Ectodermal cell (in vitro differentiated cells): ENCODE results near the gene EFCAB6.

Experiments used
- H3K27ac ChIP-seq: 2 replicates; pipeline ENCODE4 v1.7.0; 2013; ENCODE audit warnings: mild to moderate bottlenecking, low read depth, low read length; ENCODE audit not compliant: insufficient read depth, poor library complexity, severe bottlenecking
- H3K27me3 ChIP-seq: 2 replicates; pipeline ENCODE4 v1.7.0; 2013; ENCODE audit warnings: mild to moderate bottlenecking, low read length; ENCODE audit not compliant: insufficient read depth, control insufficient read depth, poor library complexity, severe bottlenecking
- H3K36me3 ChIP-seq: one replicate; pipeline ENCODE4 v1.7.0; 2013; ENCODE audit warnings: low read length; ENCODE audit not compliant: control insufficient read depth, insufficient read depth
- H3K4me1 ChIP-seq: one replicate; pipeline ENCODE4 v1.7.0; 2013; ENCODE audit warnings: low read length; ENCODE audit not compliant: control insufficient read depth, insufficient read depth
- H3K4me3 ChIP-seq: 2 replicates; pipeline ENCODE4 v1.7.0; 2013; ENCODE audit warnings: low read depth, low read length, control low read depth; ENCODE audit not compliant: insufficient read depth
- H3K9me3 ChIP-seq: 2 replicates; pipeline ENCODE4 v1.7.0; 2013; ENCODE audit warnings: mild to moderate bottlenecking, low read length, moderate library complexity; ENCODE audit not compliant: control insufficient read depth
- WGBS, 2 experiments: methylation state at CpG; one replicate each; pipeline ENCODE4 v1.1.7; 2013; ENCODE audit warnings: missing lambda C conversion rate in 2 of 2; 5-methylcytosine and 5-hydroxymethylcytosine counted together

The EFCAB6 gene

DNA sequence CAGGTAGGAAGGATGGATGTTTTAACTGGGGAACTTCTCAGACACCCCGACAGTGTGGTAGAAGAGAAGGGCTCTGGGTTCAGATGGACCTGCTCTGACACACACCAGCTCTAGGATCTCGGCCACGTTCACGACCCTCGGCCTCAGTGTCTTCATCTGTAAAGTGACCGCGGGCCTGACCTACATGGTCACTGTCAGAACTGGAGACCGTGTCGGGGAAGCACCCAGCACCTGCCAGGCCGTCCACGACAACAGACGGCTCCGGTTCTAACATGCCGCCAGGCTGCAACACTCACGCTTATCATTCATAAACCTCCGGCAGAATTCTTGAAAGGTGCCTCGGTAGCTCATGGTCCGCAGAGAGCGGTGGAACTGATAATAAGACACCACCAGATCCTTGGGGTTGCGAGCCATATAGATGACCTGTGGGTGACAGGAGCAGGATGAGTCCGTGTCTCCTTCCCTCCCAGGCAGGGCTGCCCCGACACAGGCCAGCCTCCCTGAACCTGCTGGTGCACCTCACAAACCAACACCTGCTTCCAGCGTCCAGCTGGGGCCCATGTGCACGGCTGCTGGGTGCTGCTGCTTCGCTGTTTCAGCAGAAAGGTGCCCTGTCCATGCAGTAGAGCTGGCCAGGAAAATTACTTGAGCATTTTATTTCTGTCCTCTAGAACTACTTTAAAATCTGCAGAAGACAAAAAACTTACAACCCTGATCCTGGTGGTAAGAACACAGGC lies 26.6 kb upstream of the EFCAB6 start:
- H3K9me3 ChIP-seq: no peaks in the 10 kb centered on the region
- H3K4me3 ChIP-seq: no peak overlapping the region
- H3K27me3 ChIP-seq: no peaks in the 10 kb centered on the region
- WGBS, 2 experiments: 95% methylated on average over 25 of the region's 25 CpGs
- no peaks in the 10 kb centered on the region for H3K36me3 ChIP-seq
- H3K27ac ChIP-seq: no peak overlapping the region
- peaks cover under 1% of the 10 kb centered on the region for H3K4me1 ChIP-seq

DNA sequence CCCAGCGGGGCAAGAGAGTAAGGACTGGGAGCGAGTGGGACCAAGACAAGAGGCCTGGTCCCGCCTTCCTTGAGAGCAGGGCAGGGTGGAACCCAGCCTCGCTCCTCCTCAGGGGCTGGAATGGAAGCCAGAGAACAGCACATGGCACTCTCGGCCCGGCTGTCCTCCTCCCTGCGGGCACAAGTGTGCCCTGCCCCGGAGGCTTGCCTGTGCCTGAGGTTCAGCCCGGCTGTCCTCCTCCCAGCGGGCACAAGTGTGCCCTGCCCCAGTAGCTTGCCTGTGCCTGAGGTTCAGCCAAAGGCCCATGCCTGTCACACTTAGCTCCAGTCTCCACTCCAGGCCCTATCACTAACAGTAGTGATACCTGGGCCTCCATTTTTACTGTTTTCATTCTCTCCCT lies 26.1 kb upstream of the EFCAB6 start:
- no peaks in the 10 kb centered on the region for H3K27me3 ChIP-seq
- H3K27ac ChIP-seq: no peak overlapping the region
- no peaks in the 10 kb centered on the region for H3K36me3 ChIP-seq
- H3K4me1 ChIP-seq: peaks cover 3% of the 10 kb centered on the region
- H3K9me3 ChIP-seq: no peaks in the 10 kb centered on the region
- 93 to 94% methylated on average over 10 of the region's 10 CpGs for WGBS, 2 experiments
- H3K4me3 ChIP-seq: no peak overlapping the region

DNA sequence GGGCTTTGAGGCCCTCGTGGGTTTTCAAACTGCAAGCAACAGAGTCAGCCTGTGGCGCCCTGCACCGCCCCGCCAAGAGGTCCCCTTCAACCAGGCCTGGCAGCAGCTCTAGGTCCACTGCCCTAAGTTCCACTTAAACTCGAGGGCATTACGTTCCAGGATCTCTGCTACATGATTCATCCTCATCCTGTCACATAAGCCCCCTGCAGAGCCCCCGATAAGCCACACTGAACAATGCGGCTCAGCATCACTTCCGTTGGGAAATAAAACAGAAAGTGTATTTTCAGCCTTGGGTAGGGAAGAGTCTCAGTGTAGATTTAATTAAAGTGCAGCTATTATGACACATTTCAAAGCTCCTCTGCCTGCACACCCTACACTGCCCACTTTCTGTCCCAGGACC lies 25.6 kb upstream of the EFCAB6 start:
- H3K4me3 ChIP-seq: no peak overlapping the region
- H3K9me3 ChIP-seq: no peaks in the 10 kb centered on the region
- WGBS, 2 experiments: 93 to 95% methylated on average over 9 of the region's 9 CpGs
- H3K4me1 ChIP-seq: peaks cover 3% of the 10 kb centered on the region
- H3K27me3 ChIP-seq: no peaks in the 10 kb centered on the region
- no peaks in the 10 kb centered on the region for H3K36me3 ChIP-seq
- no peak overlapping the region for H3K27ac ChIP-seq

DNA sequence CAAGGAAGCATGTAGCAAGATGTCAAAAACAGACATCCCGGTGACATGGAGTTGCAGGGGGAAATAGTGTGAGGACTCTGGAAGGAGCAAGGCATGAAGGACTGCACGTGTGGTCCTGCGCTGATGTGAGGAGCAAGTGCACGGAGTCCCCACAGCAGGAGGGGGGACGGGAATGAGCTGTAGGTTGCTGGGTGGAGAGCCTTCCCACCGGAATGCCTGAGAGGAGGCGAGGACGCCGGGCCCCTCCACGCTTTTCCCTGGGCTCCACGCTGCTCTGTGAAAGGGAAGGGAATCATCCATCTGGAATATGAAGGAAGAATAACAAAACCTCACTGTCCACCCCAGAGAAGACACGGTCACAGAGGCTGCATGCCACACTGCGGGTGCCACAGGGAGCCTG lies 23.6 kb upstream of the EFCAB6 start:
- 94 to 95% methylated on average over 13 of the region's 13 CpGs for WGBS, 2 experiments
- Histone ChIP-seq H3K4me1 (peaks cover 3% of the 10 kb centered on the region), H3K27me3 (no peaks in the 10 kb centered on the region), H3K27ac (no peak overlapping the region), H3K9me3 (no peaks in the 10 kb centered on the region), H3K4me3 (no peak overlapping the region), H3K36me3 (no peaks in the 10 kb centered on the region)

DNA sequence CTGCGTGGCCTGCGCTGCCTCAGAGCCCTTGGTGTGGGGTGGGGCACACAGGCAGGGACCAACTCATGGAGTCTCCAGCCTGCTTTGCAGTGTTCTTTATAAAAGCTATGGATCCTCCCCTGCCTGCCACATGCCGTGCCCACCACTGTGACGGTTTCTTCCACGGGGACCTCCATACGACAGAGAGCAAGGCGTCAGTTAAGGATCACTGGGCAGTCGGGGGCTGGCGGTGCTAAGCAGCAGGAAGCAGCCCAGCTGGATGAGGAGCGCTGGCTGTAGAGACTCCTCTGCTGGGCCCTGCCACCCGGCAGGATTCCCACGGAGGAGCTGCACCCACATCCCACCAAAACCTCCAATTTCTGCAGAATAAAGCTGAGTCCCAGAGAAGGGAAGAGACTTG lies 23.1 kb upstream of the EFCAB6 start:
- Histone ChIP-seq H3K27me3 (no peaks in the 10 kb centered on the region), H3K4me3 (no peak overlapping the region), H3K9me3 (no peaks in the 10 kb centered on the region), H3K27ac (no peak overlapping the region), H3K4me1 (peaks cover 3% of the 10 kb centered on the region), H3K36me3 (no peaks in the 10 kb centered on the region)
- 93 to 96% methylated on average over 12 of the region's 12 CpGs for WGBS, 2 experiments

DNA sequence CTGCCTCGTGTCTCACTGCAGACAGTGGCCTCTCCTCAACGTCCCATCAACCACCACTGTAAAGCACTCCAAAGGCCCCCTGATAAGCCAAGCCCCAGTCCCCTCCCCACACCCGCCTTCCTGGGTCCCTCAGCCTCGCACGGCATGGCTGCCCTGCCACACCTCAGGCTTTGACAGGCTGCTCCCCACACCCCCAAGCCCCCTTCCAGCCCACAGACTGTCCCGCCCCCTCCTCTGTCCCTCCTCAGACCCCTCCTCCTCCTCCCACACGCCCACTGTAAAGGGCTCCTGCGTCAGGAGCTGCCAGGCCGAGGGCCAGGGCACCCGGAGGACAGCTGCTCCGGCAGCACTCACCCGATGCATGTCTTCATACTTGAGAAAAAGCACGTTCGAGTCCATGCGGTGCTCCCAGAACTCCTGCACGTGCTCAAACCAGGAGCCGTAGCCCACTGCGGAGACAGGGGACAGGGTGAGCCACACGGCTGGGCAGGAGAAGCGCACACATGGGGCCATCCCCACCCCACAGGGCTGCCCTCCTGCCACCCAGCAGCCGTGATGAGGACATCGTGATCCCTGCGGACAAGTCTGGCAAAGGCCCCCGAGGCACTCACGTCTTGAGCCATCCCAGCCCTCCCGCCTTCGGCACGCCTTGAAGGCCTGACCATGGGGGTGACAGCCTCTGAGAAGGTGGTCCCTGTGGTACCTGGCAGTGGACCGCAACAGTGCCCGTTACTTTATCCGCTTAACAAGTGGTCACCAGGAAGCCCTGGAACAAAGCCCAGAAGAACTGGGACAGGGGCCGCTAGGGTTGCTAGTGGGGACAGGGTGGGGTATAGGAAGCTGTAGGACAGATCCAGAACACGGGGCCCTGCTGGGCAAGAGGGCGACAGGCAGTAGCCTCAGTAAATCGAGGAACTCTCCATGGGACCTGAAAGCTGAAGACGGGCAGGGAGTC lies 21.5 kb upstream of the EFCAB6 start:
- Histone ChIP-seq H3K27ac (no peak overlapping the region), H3K9me3 (no peaks in the 10 kb centered on the region), H3K27me3 (no peaks in the 10 kb centered on the region), H3K4me1 (peaks cover 11% of the 10 kb centered on the region), H3K36me3 (no peaks in the 10 kb centered on the region), H3K4me3 (no peak overlapping the region)
- WGBS, 2 experiments: 90 to 91% methylated on average over 36 of the region's 36 CpGs

DNA sequence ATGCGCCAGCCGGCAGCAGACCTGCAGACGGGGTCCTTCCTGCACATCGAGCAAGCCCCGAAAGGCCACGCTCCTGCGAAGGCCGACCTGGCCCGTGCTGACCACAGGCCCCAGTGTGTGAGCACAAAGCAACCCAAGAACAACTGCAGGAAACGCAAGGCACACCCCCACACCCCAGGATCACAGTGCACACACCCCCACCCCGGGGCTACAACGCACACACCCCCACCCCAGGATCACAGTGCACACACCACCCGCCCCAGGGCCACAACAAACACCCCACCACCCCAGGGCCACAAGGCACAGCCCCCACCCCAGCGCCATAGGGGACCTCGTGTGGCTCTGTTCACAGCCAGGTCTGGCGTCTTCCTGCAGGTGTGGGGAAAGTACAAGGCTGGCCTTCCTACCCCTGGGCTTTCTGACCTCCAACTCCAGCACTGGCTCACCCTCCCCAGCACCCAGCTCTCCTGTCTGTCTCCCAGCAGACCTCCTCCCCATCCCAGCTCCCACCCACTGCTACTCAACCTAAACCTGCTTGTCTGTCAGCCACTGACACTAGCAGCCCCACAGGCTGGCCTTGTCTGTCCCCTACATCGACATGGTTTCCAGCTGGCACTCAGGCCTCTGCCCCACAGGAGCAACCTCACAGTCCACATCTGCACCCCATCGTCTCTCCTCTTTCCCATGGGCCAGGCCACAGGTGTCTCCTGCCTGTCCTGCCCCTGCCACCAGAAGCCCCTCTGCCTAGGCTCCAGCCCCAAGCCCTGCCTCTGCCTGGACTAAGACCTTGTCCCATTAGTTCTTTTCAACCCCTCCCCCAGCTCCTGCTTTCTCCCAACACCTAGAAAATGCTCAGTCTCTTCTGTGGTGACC lies 20.5 kb upstream of the EFCAB6 start:
- no peaks in the 10 kb centered on the region for H3K36me3 ChIP-seq

DNA sequence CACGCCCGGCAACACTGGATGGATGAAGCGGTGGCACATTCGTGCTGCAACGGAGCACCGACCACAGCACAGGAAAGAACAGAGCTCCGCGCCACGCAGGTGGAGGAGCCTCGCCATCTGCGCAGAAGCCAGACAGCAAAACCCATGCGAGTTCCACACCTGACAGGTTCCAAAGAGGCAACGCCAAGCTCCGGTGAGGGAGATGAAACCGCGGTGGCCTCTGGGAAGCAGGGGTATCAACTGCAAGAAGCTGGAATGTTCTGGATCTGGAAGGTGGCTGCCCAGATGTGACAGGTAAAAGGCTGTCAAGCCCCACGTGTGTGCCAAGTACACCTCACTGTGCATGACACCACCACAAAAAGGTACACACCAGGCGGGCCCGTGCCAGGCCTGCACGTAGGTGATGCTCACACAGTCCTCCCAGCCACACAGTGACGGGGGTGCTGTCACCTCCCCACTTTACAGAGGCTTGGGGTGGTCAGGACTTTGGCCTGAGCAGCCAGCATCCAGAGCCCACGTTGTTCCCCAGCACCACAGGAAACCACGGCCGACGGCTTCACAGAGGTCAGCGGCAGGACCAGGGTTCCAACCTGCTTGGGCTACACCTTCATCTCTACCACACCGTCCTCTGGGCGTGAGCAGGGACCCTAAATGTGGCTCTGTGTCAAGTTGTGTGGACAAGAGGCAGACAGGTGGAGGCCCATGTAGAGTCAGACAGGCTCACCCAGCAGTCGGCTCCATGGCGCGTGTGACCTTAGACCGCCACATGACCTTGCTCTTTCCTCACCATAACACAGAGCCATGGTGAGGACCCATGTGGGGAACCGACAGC lies 19.7 kb upstream of the EFCAB6 start:
- 95 to 97% methylated on average over 33 of the region's 33 CpGs for WGBS, 2 experiments
- H3K4me3 ChIP-seq: no peak overlapping the region
- no peak overlapping the region for H3K27ac ChIP-seq

More for the DNA sequence above, 20.5 kb upstream of the EFCAB6 start:
- Histone ChIP-seq H3K27ac (no peak overlapping the region), H3K9me3 (no peaks in the 10 kb centered on the region), H3K4me1 (peaks cover 12% of the 10 kb centered on the region), H3K27me3 (no peaks in the 10 kb centered on the region), H3K4me3 (no peak overlapping the region)
- 92 to 96% methylated on average over 18 of the region's 18 CpGs for WGBS, 2 experiments

DNA sequence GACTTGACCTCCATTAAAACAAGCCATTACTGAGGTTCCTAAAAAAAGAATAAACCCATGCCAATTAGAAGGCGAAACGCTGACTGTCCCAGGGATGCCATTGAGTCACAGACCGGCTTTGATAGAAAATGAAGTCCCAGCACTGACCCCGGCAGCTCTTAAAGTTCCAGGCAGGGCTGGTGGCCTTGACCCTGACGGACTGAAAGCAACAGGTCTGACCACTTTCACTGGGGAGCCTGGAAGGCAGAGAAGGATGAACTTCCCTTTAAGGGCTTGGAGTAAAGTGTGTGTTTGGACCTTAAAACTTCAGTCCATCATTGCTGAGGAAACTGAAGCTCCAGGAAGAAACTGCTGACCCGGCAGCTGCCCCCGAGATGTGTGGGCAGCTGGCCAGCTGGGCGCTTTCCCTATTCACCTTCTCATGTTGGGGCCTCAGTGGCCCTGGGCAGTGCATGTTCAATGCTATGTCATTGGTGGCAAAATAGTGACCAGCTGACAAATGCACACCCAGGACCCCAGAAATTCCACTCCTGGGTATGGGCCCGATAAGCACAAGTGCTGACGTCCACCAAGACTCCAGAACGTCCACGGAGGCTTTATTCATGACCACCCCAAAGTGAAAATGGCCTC lies 18.9 kb upstream of the EFCAB6 start:
- Histone ChIP-seq H3K27ac (no peak overlapping the region), H3K9me3 (no peaks in the 10 kb centered on the region), H3K27me3 (no peaks in the 10 kb centered on the region), H3K4me1 (peaks cover 12% of the 10 kb centered on the region), H3K4me3 (no peak overlapping the region), H3K36me3 (no peaks in the 10 kb centered on the region)
- 94% methylated on average over 12 of the region's 12 CpGs for WGBS, 2 experiments

More for the DNA sequence above, 19.7 kb upstream of the EFCAB6 start:
- H3K4me1 ChIP-seq: peaks cover 12% of the 10 kb centered on the region
- no peaks in the 10 kb centered on the region for H3K27me3 ChIP-seq
- no peaks in the 10 kb centered on the region for H3K36me3 ChIP-seq
- no peaks in the 10 kb centered on the region for H3K9me3 ChIP-seq
